Measurements from ENCODE around the gene TRIO.

DNA sequence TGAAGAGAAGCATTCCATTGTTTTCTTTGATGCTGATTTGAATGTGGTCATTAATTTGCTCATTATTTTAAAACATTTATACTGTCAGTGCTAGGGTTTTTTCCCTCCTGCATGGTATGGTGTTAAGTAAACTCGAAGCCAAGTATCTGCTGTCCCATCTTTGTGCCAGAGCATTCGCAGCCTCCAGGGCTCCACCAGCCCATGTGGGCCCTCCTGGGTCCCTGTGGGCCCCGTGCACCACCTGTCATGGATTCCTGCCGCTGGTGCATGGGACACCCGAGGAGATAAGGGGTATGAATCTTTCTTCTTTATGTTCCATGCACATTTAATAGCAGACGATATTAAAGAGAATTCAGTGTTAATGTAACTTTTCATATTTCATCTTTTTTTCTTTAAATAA is 95.1 kb downstream of the TRIO start:
- TF ChIP-seq EP300 (IDR thresholded peaks at IDR 0.05; ENCODE audit: low read depth) (no peak), POLR2A (IDR thresholded peaks at IDR 0.05) (no peak), POLR2AphosphoS5 (IDR thresholded peaks at IDR 0.05) (no peak)
- TF ChIP-seq, protein P1, sequence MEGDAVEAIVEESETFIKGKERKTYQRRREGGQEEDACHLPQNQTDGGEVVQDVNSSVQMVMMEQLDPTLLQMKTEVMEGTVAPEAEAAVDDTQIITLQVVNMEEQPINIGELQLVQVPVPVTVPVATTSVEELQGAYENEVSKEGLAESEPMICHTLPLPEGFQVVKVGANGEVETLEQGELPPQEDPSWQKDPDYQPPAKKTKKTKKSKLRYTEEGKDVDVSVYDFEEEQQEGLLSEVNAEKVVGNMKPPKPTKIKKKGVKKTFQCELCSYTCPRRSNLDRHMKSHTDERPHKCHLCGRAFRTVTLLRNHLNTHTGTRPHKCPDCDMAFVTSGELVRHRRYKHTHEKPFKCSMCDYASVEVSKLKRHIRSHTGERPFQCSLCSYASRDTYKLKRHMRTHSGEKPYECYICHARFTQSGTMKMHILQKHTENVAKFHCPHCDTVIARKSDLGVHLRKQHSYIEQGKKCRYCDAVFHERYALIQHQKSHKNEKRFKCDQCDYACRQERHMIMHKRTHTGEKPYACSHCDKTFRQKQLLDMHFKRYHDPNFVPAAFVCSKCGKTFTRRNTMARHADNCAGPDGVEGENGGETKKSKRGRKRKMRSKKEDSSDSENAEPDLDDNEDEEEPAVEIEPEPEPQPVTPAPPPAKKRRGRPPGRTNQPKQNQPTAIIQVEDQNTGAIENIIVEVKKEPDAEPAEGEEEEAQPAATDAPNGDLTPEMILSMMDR (IDR thresholded peaks at IDR 0.05): no peak

Measured in transverse colon (tissue), 4 donors.